Astrocyte (in vitro differentiated cells and primary cell): ENCODE results near the gene C5orf22. TPM values are rescaled to one million over a fixed set of nuclear protein-coding genes. Genes with fewer than 3 reads are reported as not detected.

ENCODE experiments used
- DNase-seq: peaks from one replicate; pipeline ENCODE4 v3.0.0-alpha.2; 2010; ENCODE audit warnings: low read depth
- FAIRE-seq: peaks from 2 replicates; lab custom pipeline; 2011; peaks lifted over from hg19 to GRCh38; lab: Jason Lieb, UNC
- H2AFZ ChIP-seq: 2 replicates; pipeline ENCODE4 v1.6.0; 2012; ENCODE audit warnings: low read depth, low read length, inconsistent platforms
- H3K27ac ChIP-seq: 2 replicates; pipeline ENCODE4 v1.5.1; 2011; ENCODE audit warnings: low read depth, low read length, inconsistent platforms
- H3K27me3 ChIP-seq: 2 replicates; pipeline ENCODE4 v1.6.0; 2011; ENCODE audit warnings: low read length, inconsistent platforms; ENCODE audit not compliant: insufficient read depth
- H3K36me3 ChIP-seq: 2 replicates; pipeline ENCODE4 v1.5.1; 2011; ENCODE audit warnings: low read length, inconsistent platforms; ENCODE audit not compliant: insufficient read depth
- H3K4me1 ChIP-seq: 2 replicates; pipeline ENCODE4 v1.5.1; 2011; ENCODE audit warnings: low read length, inconsistent platforms; ENCODE audit not compliant: insufficient read depth
- H3K4me2 ChIP-seq: 2 replicates; pipeline ENCODE4 v1.6.0; 2012; ENCODE audit warnings: low read length, inconsistent platforms
- H3K4me3 ChIP-seq: 2 replicates; pipeline ENCODE4 v1.5.1; 2011; ENCODE audit warnings: low read depth, mild to moderate bottlenecking, low read length, inconsistent platforms; ENCODE audit not compliant: insufficient read depth
- H3K79me2 ChIP-seq: 2 replicates; pipeline ENCODE4 v1.6.0; 2012; ENCODE audit warnings: mild to moderate bottlenecking, low read length, inconsistent platforms; ENCODE audit not compliant: insufficient read depth
- H3K9ac ChIP-seq: 2 replicates; pipeline ENCODE4 v1.6.0; 2012; ENCODE audit warnings: mild to moderate bottlenecking, low read length, inconsistent platforms
- H3K9me3 ChIP-seq: 2 replicates; pipeline ENCODE4 v1.5.1; 2012; ENCODE audit warnings: low read depth, mild to moderate bottlenecking, low read length, inconsistent platforms; ENCODE audit not compliant: insufficient read depth
- H4K20me1 ChIP-seq: 2 replicates; pipeline ENCODE4 v1.6.0; 2012; ENCODE audit warnings: low read length, inconsistent platforms; ENCODE audit not compliant: insufficient read depth
- H3K27ac Mint-ChIP-seq: one replicate; pipeline ENCODE4 v1.8.0; 2021; ENCODE audit warnings: mild to moderate bottlenecking, mixed read lengths; ENCODE audit not compliant: unreplicated experiment
- H3K27me3 Mint-ChIP-seq: one replicate; pipeline ENCODE4 v1.8.0; 2021; ENCODE audit warnings: low read depth, mixed read lengths; ENCODE audit not compliant: unreplicated experiment
- H3K36me3 Mint-ChIP-seq: one replicate; pipeline ENCODE4 v1.8.0; 2021; ENCODE audit warnings: low read depth, mixed read lengths; ENCODE audit not compliant: unreplicated experiment
- H3K4me1 Mint-ChIP-seq: one replicate; pipeline ENCODE4 v1.8.0; 2021; ENCODE audit warnings: low read depth, mixed read lengths; ENCODE audit not compliant: unreplicated experiment
- H3K4me3 Mint-ChIP-seq: one replicate; pipeline ENCODE4 v1.8.0; 2021; ENCODE audit warnings: mild to moderate bottlenecking, moderate library complexity, mixed read lengths; ENCODE audit not compliant: unreplicated experiment
- H3K9me3 Mint-ChIP-seq: one replicate; pipeline ENCODE4 v1.8.0; 2021; ENCODE audit warnings: mild to moderate bottlenecking, mixed read lengths; ENCODE audit not compliant: unreplicated experiment
- CTCF ChIP-seq: IDR thresholded peaks from 2 replicates; pipeline ENCODE4 v1.5.1; 2011; ENCODE audit warnings: low read depth, mild to moderate bottlenecking, inconsistent platforms, low read length, moderate library complexity; ENCODE audit not compliant: insufficient read depth
- EZH2 ChIP-seq: IDR thresholded peaks from 2 replicates; pipeline ENCODE4 v1.6.1; 2012; ENCODE audit warnings: mild to moderate bottlenecking, low read length, inconsistent platforms; ENCODE audit not compliant: insufficient read depth
- total RNA-seq: library from RNA; stranded (reverse); gene quantifications from 2 replicates; pipeline ENCODE4 v1.2.1, GENCODE V29; 2021

C5orf22 gene
- total RNA-seq, 1 donor from 2014 or later: 25.9 TPM

GRCh38 chr5:31495336-31495735 is 36.8 kb upstream of the C5orf22 start:
- DNase-seq (no peak), FAIRE-seq (no peak)
- Histone ChIP-seq H3K27ac (no peak overlapping the region), H4K20me1 (peaks cover 2% of the 10 kb centered on the region), H3K4me2 (no peak overlapping the region), H3K9me3 (no peaks in the 10 kb centered on the region), H3K4me1 (no peaks in the 10 kb centered on the region), H3K79me2 (no peaks in the 10 kb centered on the region), H3K36me3 (peaks cover 28% of the 10 kb centered on the region), H3K9ac (no peak overlapping the region), H3K27me3 (no peaks in the 10 kb centered on the region), H2AFZ (no peak overlapping the region), H3K4me3 (no peak overlapping the region)
- Mint-ChIP-seq H3K4me3 (no peak overlapping the region), H3K9me3 (no peaks in the 10 kb centered on the region), H3K27ac (no peak overlapping the region), H3K36me3 (peaks cover 26% of the 10 kb centered on the region), H3K27me3 (no peaks in the 10 kb centered on the region), H3K4me1 (no peaks in the 10 kb centered on the region)
- TF ChIP-seq EZH2 (no peak), CTCF (no peak)

- no peaks in the 10 kb centered on the region for H3K4me1 Mint-ChIP-seq
- Histone ChIP-seq H3K9ac (no peak overlapping the region), H2AFZ (no peak overlapping the region), H3K4me1 (no peaks in the 10 kb centered on the region), H3K4me3 (no peak overlapping the region), H3K9me3 (no peaks in the 10 kb centered on the region), H4K20me1 (no peaks in the 10 kb centered on the region), H3K27me3 (no peaks in the 10 kb centered on the region), H3K36me3 (peaks cover 38% of the 10 kb centered on the region), H3K27ac (no peak overlapping the region), H3K79me2 (no peaks in the 10 kb centered on the region), H3K4me2 (no peak overlapping the region)
- no peaks in the 10 kb centered on the region for H3K27me3 Mint-ChIP-seq
- H3K4me3 Mint-ChIP-seq: no peak overlapping the region
- no peak for FAIRE-seq
- peaks cover 27% of the 10 kb centered on the region for H3K36me3 Mint-ChIP-seq
- H3K9me3 Mint-ChIP-seq: no peaks in the 10 kb centered on the region
- TF ChIP-seq EZH2: no peak
- TF ChIP-seq CTCF: no peak
- no peak overlapping the region for H3K27ac Mint-ChIP-seq
- DNase-seq: no peak
These were observed 35.8 kb upstream of the C5orf22 start for GRCh38 chr5:31496301-31496700.

GRCh38 chr5:31496891-31497290 is 35.2 kb upstream of the C5orf22 start:
- Mint-ChIP-seq H3K27ac (no peak overlapping the region), H3K36me3 (peaks cover 28% of the 10 kb centered on the region), H3K9me3 (no peaks in the 10 kb centered on the region), H3K27me3 (no peaks in the 10 kb centered on the region), H3K4me1 (no peaks in the 10 kb centered on the region), H3K4me3 (no peak overlapping the region)
- H3K4me1 ChIP-seq: no peaks in the 10 kb centered on the region
- H3K9ac ChIP-seq: no peak overlapping the region
- no peaks in the 10 kb centered on the region for H3K79me2 ChIP-seq
- no peak overlapping the region for H2AFZ ChIP-seq
- FAIRE-seq (no peak), DNase-seq (no peak)
- H3K36me3 ChIP-seq: peaks cover 44% of the 10 kb centered on the region
- no peaks in the 10 kb centered on the region for H3K27me3 ChIP-seq
- H3K4me3 ChIP-seq: no peak overlapping the region
- no peak overlapping the region for H3K4me2 ChIP-seq
- TF ChIP-seq EZH2: no peak
- TF ChIP-seq CTCF: no peak
- no peaks in the 10 kb centered on the region for H3K9me3 ChIP-seq
- H4K20me1 ChIP-seq: no peaks in the 10 kb centered on the region
- no peak overlapping the region for H3K27ac ChIP-seq
